NCI-H69 (cell line): ENCODE results near the gene GALNT6.

Source experiments
- DNase-seq: peaks from one replicate; lab custom pipeline; 2025; lab: John Stamatoyannopoulos, UW

Gene GALNT6

GRCh38 chr12:51381226-51382079, 9.8 kb downstream of the GALNT6 start:
- peak; percentile 27 for DNase-seq

- no peak for DNase-seq
These were observed 11.6 kb downstream of the GALNT6 start for GRCh38 chr12:51379571-51379970.

DNA sequence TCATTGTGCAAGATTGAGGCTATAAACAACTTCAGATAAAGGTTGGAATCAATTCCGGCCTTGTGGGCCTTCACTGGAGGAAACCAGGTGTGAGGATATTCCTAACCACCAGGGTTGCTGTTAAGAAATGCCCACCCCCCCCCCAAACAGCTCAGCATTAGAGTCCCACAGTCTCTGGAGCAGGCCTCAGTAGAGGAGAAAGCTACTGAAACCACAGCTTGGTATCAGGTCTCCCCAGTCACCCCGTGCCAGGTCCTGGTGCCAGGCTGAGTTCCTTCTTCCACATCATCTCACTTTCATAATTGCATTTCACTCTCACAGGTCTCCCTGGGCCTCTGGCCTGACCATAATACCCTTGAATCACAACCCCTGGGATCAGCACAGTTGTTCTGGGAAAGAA, 12.5 kb downstream of the GALNT6 start:
- DNase-seq, result no peak

- DNase-seq, result peak; percentile 82
These were observed 13.9 kb downstream of the GALNT6 start for GRCh38 chr12:51377099-51377984.

DNA sequence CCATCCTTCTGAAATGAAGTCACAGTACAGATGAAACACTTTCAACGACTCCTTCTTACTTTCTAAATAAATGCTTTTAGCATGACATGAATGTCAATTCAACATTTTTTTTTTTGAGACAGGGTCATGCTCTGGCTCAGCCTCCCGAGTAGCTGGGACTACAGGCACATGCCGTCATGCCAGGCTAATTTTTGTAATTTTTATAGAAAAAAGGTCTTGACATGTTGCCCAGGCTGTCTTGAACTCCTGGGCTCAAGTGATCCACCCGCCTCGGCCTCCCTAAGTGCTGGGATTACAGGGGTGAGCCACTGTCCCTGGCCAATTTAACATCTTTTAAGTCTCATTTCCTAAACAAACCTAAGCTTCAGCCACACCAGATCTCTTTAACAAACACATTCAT, 16.4 kb downstream of the GALNT6 start:
- DNase-seq, result no peak

- DNase-seq, result no peak
These were observed 16.8 kb downstream of the GALNT6 start for GRCh38 chr12:51374361-51374760.

DNA sequence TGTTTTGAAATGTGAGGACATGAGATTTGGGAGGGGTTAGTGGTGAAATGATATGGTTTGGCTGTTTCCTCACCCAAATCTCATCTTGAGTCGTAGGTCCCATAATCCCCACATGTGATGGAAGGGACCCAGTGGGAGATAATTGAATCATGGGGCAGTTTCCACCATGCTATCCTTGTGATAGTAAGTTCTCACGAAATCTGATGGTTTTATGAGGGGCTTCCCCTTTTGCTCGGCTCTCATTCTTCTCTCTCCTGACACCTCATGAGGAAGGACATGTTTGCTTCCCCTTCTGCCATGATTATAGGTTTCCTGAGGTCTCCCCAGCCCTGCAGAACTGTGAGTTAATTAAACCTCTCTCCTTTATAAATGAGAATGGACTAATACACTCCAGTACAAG, 18.0 kb downstream of the GALNT6 start:
- DNase-seq, result no peak

DNA sequence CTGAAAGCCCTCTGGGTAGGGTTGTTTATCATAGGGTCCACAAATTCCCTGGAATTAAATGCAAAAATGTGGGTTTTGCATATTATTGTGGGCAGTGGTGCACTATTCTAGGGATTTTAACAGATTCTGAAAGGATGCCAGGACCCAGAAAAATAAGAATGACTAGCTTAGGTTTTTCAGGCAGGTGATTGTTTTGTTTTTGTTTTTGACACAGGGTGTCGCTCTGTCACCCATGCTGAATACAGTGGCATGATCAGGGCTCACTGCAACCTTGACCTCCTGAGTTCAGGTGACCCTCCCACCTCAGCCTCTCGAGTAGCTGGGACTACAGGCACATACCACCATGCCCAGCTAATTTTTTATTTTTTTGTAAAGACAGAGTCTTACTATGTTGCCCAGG, 19.2 kb downstream of the GALNT6 start:
- DNase-seq, result no peak

GRCh38 chr12:51371295-51371953, 19.8 kb downstream of the GALNT6 start:
- peak; percentile 98 for DNase-seq

DNA sequence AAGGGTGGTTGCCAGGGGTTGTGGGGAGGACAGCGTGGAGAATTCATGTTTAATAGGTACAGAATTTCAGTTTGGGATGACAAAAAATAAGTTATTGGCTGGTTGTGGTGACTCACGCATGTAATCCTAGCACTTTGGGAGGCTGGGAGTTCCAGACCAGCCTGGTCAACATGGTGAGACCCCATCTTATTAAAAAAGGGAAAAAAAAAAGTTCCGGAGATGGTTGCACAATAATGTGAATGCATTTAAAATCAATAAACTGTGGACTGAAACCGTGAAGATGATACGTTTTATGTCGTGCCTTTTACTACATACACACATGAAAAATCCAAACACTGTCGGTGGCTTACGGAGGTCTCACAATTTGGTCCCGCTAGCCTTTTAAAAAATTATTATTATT, 20.5 kb downstream of the GALNT6 start:
- no peak for DNase-seq

- DNase-seq, result peak; percentile 16
These were observed 21.6 kb downstream of the GALNT6 start for GRCh38 chr12:51369581-51369980.

DNA sequence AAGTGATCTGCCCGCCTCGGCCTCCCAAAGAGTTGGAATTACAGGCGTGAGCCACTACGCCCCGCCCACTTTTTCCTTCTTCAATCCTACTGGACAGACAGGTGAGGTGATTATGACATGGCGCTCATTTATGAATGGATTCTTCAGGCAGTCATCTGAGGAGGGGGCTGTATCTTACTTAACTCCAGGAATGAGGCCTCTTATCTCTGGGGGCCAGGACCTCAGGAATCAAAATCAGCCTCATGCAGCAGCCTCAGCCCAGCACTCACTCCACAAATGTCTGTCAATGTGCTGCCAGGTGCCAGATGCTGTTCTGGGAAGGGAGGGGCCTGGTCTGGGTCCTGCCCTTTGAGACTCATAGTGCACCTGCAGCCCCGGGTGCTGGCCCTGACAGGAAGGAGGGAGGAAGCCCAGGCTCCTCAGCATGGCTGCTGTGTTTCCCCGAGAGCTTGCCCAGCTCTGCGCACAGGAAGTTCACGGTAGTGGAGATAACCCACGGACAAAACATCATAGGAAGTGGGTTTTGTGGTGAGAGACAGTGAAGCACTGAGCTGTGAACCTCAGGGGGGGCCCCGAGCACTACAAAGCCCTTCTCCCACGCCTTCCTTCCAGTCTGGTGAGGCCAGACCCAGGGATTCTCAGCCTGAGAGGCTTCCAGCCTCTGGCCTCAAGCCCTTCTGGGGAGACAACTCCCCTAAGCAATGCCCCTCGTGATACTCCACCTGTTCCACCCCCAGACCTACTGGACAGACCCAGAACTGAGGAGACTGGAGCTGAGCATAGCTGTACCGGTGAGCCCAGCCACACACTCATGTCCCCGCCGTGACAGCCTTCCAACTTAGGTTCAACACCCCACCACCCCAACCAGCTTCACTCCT, 22.3 kb downstream of the GALNT6 start:
- peak; percentile 60 for DNase-seq

GRCh38 chr12:51365276-51365675, 25.9 kb downstream of the GALNT6 start:
- DNase-seq, result no peak

GRCh38 chr12:51364001-51364400, 27.2 kb downstream of the GALNT6 start:
- no peak for DNase-seq

DNA sequence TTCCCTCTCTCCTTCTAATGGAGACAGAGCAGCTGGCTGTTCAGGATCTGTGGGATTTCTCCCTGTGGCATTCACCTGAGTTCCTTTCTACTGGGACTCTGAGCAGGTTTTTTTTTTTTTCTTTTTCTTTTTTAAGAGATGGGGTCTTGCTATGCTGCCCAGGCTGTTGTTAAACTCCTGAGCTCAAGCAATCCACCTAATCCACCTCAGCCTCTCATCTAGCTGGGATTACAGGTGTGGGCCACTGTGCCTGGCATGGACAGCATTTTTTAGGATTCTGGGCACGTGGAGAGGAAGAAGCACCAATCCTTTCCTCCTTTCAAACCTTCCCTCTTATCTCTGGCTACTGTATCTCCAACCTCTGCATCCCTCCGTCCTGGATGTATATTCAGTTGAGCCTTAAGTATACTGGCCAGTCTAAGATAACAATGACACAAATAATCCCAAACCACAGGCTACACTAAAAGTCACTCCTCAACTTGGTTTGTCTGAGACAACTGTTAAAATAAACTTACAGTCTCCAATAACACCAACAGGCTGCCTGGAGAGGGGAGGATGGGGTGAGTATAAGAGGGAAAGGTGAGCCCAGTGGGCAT, 28.4 kb downstream of the GALNT6 start:
- DNase-seq, result no peak

DNA sequence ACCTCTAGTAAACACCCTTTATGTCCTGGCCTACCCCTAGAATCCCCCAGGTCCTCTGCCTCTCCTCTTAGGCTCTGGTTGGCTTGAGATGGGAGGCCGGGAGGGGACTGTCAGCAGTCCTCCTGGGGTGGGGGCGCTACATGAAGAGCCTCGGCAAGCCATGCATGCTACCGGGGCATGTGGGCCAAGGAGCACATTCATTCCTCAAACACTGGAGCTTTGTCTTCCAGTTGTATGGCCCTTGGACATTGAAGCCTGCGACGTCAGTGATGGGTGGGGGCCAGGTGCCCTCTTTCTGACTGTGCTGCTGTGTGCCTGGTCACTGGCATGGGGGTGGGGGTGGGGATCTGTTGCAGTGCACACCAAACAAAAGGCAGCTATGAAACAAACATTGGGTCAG, 28.9 kb downstream of the GALNT6 start:
- DNase-seq, result no peak

- no peak for DNase-seq
These were observed 29.8 kb downstream of the GALNT6 start for GRCh38 chr12:51361161-51362016.

DNA sequence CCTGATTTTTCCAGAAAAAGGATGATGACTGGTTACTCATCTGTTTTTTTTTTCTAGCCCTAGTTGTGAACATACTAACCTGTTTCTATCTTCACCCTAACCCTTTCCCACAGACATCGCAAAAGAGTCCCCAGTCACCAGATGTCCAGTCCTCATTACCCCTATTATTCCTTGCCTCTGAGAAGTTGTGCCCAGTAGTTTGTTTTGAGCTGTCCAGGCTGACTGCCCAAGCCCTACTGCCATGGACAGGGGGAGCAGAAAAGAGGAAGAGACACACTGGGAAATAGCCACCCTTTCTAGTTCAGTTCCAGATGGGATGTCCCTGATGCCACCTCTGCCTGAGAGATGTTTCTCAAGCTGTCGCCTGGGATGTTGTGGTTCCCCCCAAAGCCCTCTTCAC, 30.9 kb downstream of the GALNT6 start:
- DNase-seq, result no peak

- DNase-seq, result peak; percentile 20
These were observed 31.4 kb downstream of the GALNT6 start for GRCh38 chr12:51359851-51360250.

DNA sequence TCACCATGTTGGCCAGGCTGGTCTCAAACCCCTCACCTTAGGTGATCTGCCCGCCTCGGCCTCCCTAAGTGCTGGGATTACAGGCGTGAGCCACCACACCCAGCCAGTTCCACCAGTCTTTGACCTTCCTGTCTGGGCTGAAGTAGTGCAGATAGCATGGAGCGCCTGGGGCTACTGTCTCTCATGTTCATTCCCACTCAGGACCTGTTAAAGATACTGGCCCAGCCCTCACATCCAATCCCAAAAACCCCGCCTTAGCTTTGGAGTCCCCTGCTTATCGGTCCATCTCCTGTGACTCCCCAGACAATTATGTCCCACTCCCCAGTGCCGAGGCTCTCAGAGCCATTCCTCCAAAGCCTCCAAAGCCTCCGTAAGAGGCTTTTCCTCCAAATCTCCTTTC, 32.7 kb downstream of the GALNT6 start:
- DNase-seq, result no peak
